VCaP (cell line): ENCODE measurements around the gene GALNT9.
A peak's percentile ranks its signal among the peaks of the same experiment; 100 is the strongest.
"Not testable (repeated sequence)": the region's sequence is repeated elsewhere in the genome, so short reads cannot be mapped to it uniquely, and the experiment has no call there.

Experiments
- H3K27ac ChIP-seq: fragments of 450-650 bp; 2 replicates; pipeline ENCODE4 v1.5.1; 2017
- TF ChIP-seq, protein P1 (sequence below): fragments of 450-650 bp; conservative IDR thresholded peaks from 2 replicates; pipeline ENCODE4 v1.5.1; 2017; ENCODE audit warnings: mild to moderate bottlenecking, moderate library complexity

GALNT9 gene

DNA sequence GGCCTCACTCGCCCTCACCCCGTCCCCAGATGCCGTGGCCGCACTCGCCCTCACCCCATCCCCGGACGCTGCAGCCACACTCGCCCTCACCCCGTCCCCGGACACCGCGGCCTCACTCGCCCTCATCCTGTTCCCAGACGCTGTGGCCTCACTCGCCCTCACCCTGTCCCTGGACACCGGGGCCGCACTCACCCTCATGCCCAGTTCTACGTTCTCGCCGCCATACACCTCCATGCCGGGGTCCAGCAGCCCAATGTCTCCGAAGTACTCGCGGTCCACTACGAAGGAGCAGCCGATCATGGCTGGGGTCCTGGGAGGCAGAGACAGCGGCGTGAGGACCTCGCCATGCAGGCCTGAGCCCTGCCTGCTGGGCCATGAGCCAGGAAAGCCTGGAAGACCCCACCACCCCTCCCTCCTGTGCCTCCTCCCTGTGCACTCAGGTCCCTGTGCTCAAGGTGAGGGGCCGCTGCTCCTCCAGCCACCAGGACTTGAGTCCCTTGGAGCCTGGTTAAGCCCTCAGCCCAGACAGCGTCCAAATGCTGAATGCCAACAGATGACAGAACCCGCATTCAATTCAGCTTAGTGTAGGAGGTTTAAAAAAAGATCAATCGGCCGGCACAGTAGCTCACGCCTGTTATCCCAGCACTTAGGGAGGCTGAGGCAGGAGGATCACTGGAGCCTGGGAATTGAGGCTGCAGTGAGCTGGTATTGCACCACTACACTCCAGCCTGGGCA is 81.5 kb downstream of the GALNT9 start:
- TF ChIP-seq, protein P1, sequence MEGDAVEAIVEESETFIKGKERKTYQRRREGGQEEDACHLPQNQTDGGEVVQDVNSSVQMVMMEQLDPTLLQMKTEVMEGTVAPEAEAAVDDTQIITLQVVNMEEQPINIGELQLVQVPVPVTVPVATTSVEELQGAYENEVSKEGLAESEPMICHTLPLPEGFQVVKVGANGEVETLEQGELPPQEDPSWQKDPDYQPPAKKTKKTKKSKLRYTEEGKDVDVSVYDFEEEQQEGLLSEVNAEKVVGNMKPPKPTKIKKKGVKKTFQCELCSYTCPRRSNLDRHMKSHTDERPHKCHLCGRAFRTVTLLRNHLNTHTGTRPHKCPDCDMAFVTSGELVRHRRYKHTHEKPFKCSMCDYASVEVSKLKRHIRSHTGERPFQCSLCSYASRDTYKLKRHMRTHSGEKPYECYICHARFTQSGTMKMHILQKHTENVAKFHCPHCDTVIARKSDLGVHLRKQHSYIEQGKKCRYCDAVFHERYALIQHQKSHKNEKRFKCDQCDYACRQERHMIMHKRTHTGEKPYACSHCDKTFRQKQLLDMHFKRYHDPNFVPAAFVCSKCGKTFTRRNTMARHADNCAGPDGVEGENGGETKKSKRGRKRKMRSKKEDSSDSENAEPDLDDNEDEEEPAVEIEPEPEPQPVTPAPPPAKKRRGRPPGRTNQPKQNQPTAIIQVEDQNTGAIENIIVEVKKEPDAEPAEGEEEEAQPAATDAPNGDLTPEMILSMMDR: no peak
- H3K27ac ChIP-seq: no peak overlapping the region

DNA sequence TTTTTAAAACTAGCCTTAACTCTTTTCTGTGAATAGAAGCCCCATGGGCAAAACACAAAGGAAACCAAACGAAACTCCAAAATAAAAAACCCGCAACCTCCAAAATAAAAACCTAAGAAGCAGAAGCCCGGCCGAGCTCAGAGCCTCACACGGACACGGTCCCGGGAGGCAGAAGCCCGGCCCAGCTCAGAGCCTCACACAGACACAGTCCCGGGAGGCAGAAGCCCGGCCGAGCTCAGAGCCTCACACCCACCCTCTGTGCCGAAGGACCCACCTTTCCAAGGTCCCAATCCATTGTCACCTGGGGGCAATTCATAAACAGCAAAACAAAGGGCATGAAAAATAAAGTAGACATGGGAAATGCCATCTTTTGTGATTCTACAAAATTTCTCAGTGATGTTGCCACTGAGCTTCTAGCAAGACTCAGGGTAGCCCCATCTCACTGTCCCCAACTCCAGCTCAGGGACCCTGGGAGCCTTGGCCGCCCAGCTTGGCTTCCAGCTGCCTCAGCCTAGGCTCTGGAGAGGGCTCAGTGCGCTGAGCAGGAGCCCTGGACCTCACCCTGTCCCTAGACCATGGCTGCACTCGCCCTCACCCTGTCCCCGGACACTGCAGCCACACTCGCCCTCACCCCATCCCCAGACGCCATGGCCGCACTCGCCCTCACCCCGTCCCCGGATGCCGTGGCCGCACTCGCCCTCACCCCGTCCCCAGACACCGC is 82.2 kb downstream of the GALNT9 start:
- no peak overlapping the region for H3K27ac ChIP-seq
- TF ChIP-seq, protein P1: no peak

DNA sequence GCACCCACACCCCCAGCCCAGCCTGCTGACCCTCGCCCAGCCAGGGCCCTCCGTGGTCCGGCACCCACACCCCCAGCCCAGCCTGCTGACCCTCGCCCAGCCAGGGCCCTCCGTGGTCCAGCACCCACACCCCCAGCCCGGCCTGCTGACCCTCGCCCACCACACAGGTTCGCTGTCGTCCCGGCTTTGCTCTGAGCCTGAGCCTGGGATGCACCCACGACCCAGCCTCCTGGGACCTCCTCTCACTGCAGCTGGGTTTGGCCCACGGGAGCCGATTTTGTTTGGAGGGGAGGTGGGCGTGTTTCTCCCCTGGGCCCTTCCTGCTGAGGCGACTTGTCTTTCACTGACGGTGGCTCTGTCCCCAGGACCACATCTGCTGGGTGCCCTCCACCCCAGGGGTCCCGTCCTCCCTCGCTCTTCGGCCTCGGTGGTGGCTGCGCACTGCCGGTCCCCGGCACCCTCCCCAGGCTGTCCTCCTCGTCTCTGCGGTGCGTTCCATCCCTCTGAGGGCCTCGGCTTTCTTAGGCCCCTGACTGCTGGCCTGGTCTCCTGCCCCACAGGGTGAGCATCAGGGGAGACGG is 83.8 kb downstream of the GALNT9 start:
- TF ChIP-seq, protein P1: no peak
- no peak overlapping the region for H3K27ac ChIP-seq

DNA sequence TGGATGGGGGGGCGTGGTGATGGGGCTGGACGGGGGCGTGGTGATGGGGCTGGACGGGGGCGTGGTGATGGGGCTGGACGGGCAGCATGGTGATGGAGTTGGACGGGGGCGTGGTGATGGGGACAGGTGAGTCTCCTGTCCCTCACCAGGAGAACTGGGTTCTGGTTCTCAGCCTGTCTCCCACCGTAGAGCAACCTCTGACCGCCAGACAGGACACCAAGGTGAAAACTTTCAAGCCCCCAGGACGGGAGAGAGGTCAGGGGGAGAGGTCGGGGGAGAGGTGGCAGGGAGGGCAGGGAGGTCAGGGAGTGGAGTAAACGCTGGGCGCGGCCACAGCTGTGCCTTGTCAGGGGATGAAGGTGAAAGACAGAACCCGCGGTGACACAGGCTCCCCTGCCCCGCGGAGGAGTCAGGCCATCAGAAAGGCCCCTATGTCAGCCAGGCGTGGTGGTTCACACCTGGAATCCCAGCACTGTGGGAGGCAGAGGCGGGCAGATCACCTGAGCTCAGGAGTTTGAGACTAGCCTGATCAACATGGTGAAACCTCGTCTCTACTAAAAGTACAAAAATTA is 84.6 kb downstream of the GALNT9 start:
- no peak overlapping the region for H3K27ac ChIP-seq
- TF ChIP-seq, protein P1: no peak

DNA sequence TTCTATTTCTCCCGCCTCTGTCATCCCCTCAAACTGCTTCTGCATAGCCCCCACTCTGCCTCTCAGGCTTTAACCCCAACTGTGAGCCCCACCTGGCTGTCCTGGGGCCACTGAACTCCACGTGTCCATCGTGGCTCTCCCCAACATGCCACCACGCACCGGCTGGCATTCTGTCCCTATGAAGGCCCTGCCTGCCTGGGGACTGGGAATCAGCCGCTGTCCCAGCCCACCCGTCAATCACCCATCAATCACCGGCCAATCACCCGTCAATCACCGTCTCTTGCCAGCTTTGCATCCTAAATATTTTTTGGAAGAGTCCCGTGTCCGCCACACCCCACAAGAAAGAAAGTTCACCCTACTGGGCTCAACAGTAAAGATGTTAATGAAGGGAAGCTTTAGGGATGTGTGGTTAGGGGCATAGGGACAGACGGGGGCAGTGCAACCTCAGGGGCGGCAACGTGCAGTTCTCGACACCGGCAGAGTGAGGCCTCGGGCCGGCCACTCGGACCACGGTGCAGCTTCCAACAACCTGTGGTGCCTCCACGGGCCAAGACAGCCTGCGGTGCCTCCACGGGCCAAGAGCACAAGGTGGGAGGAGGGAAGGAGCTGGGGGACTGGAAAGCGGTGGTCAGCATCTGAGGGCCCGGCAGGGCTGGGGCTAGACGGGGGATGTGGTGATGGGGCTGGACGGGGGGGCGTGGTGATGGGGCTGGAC is 85.6 kb downstream of the GALNT9 start:
- H3K27ac ChIP-seq: no peak overlapping the region
- TF ChIP-seq, protein P1: peak; percentile 23; the same call in 1 of the 2 replicates

DNA sequence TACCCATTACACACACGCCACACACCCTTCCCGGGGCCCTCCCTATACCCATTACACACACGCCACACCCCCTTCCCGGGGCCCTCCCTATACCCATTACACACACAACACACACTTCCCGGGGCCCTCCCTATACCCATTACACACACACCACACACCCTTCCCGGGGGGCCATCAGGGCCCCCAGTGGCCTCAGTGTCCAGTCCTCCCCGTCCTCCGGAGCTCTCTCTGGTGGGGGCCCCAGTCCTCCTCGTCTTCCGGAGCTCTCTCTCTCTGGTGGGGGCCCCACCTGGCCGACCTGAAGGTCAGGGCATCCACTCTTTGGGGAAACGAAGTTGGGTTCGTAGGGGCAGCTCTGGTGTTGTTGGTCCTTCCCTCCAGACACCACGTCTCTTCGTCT is 86.2 kb downstream of the GALNT9 start:
- H3K27ac ChIP-seq: not testable (repeated sequence)

DNA sequence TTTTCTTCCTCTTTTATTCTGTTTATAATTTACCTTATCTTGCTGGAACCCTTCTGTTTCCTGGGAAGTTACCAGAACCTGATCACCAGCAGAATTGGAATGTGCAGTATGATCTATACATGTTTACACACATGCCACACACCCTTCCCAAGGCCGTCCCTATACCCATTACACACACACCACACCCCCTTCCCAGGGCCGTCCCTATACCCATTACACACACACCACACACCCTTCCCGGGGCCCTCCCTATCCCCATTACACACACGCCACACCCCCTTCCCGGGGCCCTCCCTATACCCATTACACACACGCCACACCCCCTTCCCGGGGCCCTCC is 88.8 kb downstream of the GALNT9 start:
- H3K27ac ChIP-seq: not testable (repeated sequence)
